Astrocyte of the cerebellum (primary cell): ENCODE measurements around the gene MKLN1.

ENCODE experiments used
- DNase-seq: peaks from one replicate; pipeline ENCODE4 v3.0.0-alpha.2; 2011; ENCODE audit warnings: low read depth
- H3K4me3 ChIP-seq: 2 replicates; pipeline ENCODE4 v1.5.1; 2011; ENCODE audit warnings: mild to moderate bottlenecking, low read depth, low read length, moderate library complexity
- in situ Hi-C: cut with HindIII; loops from 2 replicates; pipeline ENCODE4 v1.10.0; 2017; ENCODE audit warnings: low sequenced_read_pairs
- TF ChIP-seq, protein P1 (sequence below): IDR thresholded peaks from 2 replicates; pipeline ENCODE4 v1.5.1; 2012; ENCODE audit warnings: low read length, low read depth, moderate library complexity, mild to moderate bottlenecking; ENCODE audit errors: missing control alignments

MKLN1 gene

DNA sequence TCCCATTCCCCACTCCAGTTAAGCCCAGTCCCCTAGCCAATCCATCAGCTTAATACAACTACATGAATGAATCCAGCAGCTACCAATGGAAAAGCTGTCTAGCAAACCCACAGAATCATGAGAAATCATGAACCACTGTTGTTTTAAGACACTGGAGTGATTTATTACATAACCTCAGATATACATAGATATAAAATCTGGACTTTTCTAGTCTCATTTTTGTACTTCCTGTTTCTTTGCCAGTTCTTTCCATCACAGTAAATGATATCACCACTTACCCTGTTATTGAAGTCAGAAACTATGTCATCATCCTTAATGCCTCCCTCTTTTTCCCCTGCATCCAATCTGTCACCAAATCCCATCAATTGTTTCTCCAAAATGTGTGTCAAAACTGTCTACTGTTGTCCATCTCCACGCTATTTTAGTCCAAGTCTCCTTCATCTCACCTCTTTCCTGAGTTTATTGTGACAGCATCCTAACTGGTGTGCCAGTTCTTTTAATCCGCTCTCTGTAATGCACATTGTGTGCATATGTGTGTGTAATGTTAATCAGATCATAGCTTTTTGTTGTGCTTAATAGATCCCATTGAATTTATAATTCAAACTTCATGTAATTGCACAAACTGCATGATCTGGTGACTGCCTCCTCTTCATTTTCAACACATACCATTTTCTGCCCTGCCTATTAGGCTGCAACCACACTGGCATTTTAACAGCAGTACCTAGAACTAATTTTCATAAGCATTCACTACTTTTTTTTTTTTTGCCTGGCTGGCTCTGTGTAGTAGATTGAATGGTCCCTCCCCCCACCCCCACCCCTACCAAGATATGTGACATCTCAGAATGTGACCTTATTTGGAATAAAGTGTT, 56.0 kb downstream of the MKLN1 start:
- in situ Hi-C loops = no loop called here
- DNase-seq = no peak
- TF ChIP-seq, protein P1, sequence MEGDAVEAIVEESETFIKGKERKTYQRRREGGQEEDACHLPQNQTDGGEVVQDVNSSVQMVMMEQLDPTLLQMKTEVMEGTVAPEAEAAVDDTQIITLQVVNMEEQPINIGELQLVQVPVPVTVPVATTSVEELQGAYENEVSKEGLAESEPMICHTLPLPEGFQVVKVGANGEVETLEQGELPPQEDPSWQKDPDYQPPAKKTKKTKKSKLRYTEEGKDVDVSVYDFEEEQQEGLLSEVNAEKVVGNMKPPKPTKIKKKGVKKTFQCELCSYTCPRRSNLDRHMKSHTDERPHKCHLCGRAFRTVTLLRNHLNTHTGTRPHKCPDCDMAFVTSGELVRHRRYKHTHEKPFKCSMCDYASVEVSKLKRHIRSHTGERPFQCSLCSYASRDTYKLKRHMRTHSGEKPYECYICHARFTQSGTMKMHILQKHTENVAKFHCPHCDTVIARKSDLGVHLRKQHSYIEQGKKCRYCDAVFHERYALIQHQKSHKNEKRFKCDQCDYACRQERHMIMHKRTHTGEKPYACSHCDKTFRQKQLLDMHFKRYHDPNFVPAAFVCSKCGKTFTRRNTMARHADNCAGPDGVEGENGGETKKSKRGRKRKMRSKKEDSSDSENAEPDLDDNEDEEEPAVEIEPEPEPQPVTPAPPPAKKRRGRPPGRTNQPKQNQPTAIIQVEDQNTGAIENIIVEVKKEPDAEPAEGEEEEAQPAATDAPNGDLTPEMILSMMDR = no peak
- no peak overlapping the region for H3K4me3 ChIP-seq

- no peak overlapping the region for H3K4me3 ChIP-seq
- in situ Hi-C loops = no loop called here
- TF ChIP-seq, protein P1 = no peak
- DNase-seq = no peak
These were observed 56.6 kb downstream of the MKLN1 start for GRCh38 chr7:131384286-131384635.

GRCh38 chr7:131385039-131385605, 57.4 kb downstream of the MKLN1 start:
- DNase-seq = peak; percentile 37
- in situ Hi-C loops = no loop called here
- H3K4me3 ChIP-seq = no peak overlapping the region
- TF ChIP-seq, protein P1 = no peak

- TF ChIP-seq, protein P1 = no peak
- in situ Hi-C loops = no loop called here
- no peak overlapping the region for H3K4me3 ChIP-seq
- no peak for DNase-seq
These were observed 60.5 kb downstream of the MKLN1 start for GRCh38 chr7:131388126-131388525.

DNA sequence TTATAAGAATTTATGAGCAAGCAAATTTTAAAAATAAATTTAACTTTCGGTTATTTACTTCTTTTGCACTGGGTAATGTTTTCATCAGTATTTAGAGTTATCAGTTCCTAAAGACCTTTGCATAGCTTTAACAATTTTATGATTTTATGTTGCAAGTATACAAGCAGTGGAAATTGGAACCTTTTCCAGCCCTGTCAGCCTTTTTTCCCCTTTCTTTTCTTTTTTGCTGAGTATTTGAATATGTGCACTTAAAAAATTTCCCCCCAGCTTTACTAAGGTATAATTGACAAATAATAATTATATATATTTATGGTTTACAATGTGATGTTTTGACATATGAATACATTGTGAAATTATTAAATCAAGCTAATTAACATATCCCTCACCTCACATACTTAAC, 62.6 kb downstream of the MKLN1 start:
- TF ChIP-seq, protein P1 = no peak
- no peak overlapping the region for H3K4me3 ChIP-seq
- in situ Hi-C loops = no loop called here
- DNase-seq = no peak

DNA sequence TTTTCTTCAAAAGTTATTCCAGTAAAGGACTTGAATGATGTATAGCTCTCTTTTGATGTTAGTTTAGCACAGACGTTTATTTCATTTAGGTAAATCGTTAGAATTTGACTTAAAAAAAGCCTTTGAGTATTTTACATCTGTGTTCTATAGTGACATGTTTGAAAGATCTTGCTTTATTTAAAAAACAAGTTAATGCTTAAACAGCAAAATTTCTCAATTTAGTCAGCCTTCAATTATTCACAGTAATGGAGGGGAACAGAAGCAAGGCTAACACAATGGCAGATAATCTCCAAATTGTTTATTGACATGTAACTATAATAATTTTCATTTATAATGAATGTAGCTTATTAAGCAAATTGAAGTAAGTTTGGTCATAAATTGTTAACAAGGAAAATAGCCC, 63.5 kb downstream of the MKLN1 start:
- in situ Hi-C loops = no loop called here
- H3K4me3 ChIP-seq = no peak overlapping the region
- no peak for DNase-seq
- TF ChIP-seq, protein P1 = no peak
